GM23338 (cell line): ENCODE measurements around the gene PTPRN2. TPM values are rescaled to one million over a fixed set of nuclear protein-coding genes. Genes with fewer than 3 reads are reported as not detected.
"Not testable (repeated sequence)": the region's sequence is repeated elsewhere in the genome, so short reads cannot be mapped to it uniquely, and the experiment has no call there.

Source experiments
- ATAC-seq: fragments of 200-7000 bp; cut with Tn5 transposase; 3 replicates; pipeline ENCODE4 v1.9.1; 2020
- DNase-seq: peaks from one replicate; pipeline ENCODE4 v3.0.0-alpha.2; 2015; ENCODE audit warnings: low spot score
- H2AFZ ChIP-seq: fragments of 200-600 bp; sonication (generic); 2 replicates; pipeline ENCODE4 v1.8.0; 2016; ENCODE audit warnings: antibody characterized with exemption, mild to moderate bottlenecking, moderate library complexity
- H3F3A ChIP-seq: fragments of 200-600 bp; sonication (generic); replicated peaks from 2 replicates; pipeline ENCODE4 v1.8.0; 2017; ENCODE audit warnings: antibody characterized with exemption, mixed run types, low read depth
- H3K27ac ChIP-seq: fragments of 200-600 bp; sonication (generic); 2 replicates; pipeline ENCODE4 v1.6.1; 2016; ENCODE audit warnings: low read depth
- H3K27me3 ChIP-seq: fragments of 200-600 bp; sonication (generic); 2 replicates; pipeline ENCODE4 v1.8.0; 2016; ENCODE audit warnings: mild to moderate bottlenecking, mixed run types, moderate library complexity; ENCODE audit not compliant: insufficient read depth
- H3K36me3 ChIP-seq: fragments of 200-600 bp; sonication (generic); 2 replicates; pipeline ENCODE4 v1.8.0; 2016; ENCODE audit warnings: mild to moderate bottlenecking; ENCODE audit not compliant: insufficient read depth
- H3K4me1 ChIP-seq: fragments of 200-600 bp; sonication (generic); 2 replicates; pipeline ENCODE4 v1.8.0; 2016; ENCODE audit warnings: mild to moderate bottlenecking, moderate library complexity; ENCODE audit not compliant: insufficient read depth
- H3K4me2 ChIP-seq: fragments of 200-600 bp; sonication (generic); 2 replicates; pipeline ENCODE4 v1.7.1; 2017; ENCODE audit warnings: mixed run types
- H3K4me3 ChIP-seq: fragments of 200-600 bp; sonication (generic); 2 replicates; pipeline ENCODE4 v1.6.1; 2016; ENCODE audit warnings: mixed run types
- H3K79me2 ChIP-seq: fragments of 200-600 bp; sonication (generic); replicated peaks from 2 replicates; pipeline ENCODE4 v1.8.0; 2017; ENCODE audit warnings: mild to moderate bottlenecking; ENCODE audit not compliant: insufficient read depth
- H3K9me2 ChIP-seq: fragments of 200-600 bp; sonication (generic); 2 replicates; pipeline ENCODE4 v1.8.0; 2017; ENCODE audit not compliant: insufficient read depth
- H4K20me1 ChIP-seq: fragments of 200-600 bp; sonication (generic); replicated peaks from 2 replicates; pipeline ENCODE4 v1.8.0; 2017; ENCODE audit warnings: mild to moderate bottlenecking; ENCODE audit not compliant: insufficient read depth
- H3K27ac Mint-ChIP-seq: 2 replicates; pipeline ENCODE4 v1.8.0; 2020; ENCODE audit warnings: inconsistent platforms, mild to moderate bottlenecking, moderate library complexity, mixed read lengths
- H3K27me3 Mint-ChIP-seq: 3 replicates; pipeline ENCODE4 v1.8.0; 2022; ENCODE audit warnings: low read depth, mild to moderate bottlenecking, moderate library complexity, mixed read lengths, inconsistent platforms; ENCODE audit not compliant: insufficient read depth, poor library complexity
- H3K36me3 Mint-ChIP-seq: 3 replicates; pipeline ENCODE4 v1.8.0; 2021; ENCODE audit warnings: low read depth, mild to moderate bottlenecking, inconsistent platforms, moderate library complexity, mixed read lengths
- H3K4me1 Mint-ChIP-seq: 3 replicates; pipeline ENCODE4 v1.8.0; 2020; ENCODE audit warnings: mild to moderate bottlenecking, inconsistent platforms, mixed read lengths
- H3K4me3 Mint-ChIP-seq: 3 replicates; pipeline ENCODE4 v1.8.0; 2021; ENCODE audit warnings: moderate library complexity, mild to moderate bottlenecking, inconsistent platforms, mixed read lengths
- H3K9me3 Mint-ChIP-seq: 3 replicates; pipeline ENCODE4 v1.8.0; 2020; ENCODE audit warnings: moderate library complexity, mild to moderate bottlenecking, inconsistent platforms, mixed read lengths
- CTCF ChIP-seq, 2 experiments: fragments of 200-600 bp in 1 of 2; sonication (generic) in 1 of 2; conservative IDR thresholded peaks; 2 replicates each; pipeline versions ENCODE4 v1.5.1 to v1.6.1; 2016 to 2017; ENCODE audit warnings: antibody characterized with exemption in 2 of 2, low read depth in 2 of 2, mild to moderate bottlenecking in 2 of 2, moderate library complexity in 1 of 2
- ETS1 ChIP-seq: IDR thresholded peaks from 2 replicates; pipeline ENCODE4 v1.6.1; 2016; ENCODE audit warnings: antibody characterized with exemption
- ZNF114 ChIP-seq: fragments of 250-450 bp; sonication (Bioruptor Pico); IDR thresholded peaks from 2 replicates; pipeline ENCODE4 v1.5.0; 2020; ENCODE audit warnings: mild to moderate bottlenecking, moderate library complexity
- ZNF462 ChIP-seq: fragments of 250-450 bp; sonication (Bioruptor Pico); IDR thresholded peaks from 2 replicates; pipeline ENCODE4 v1.5.0; 2020; ENCODE audit warnings: mild to moderate bottlenecking, moderate library complexity
- polyA plus RNA-seq: library from polyadenylated mRNA; unstranded; fragments of >200 nt; fragmentation: Nextera tagmentation; extraction: Ambion mirVana; gene quantifications from 2 replicates; pipeline ENCODE4 v1.2.1, GENCODE V29; 2016
- total RNA-seq: library from RNA; depleted of rRNA; stranded (reverse); fragments of >200 nt; shearing (Covaris generic); gene quantifications from 2 replicates; pipeline ENCODE4 v1.2.3, GENCODE V29; 2014

The PTPRN2 gene
- total and polyA plus RNA-seq, 2 experiments from 2014 or later: 0.87 to 4.0 TPM

- Histone ChIP-seq H3K4me3 (no peak overlapping the region), H3K9me2 (no peaks in the 10 kb centered on the region), H4K20me1 (no peaks in the 10 kb centered on the region), H3K27me3 (no peaks in the 10 kb centered on the region), H3K36me3 (no peaks in the 10 kb centered on the region), H3K27ac (no peak overlapping the region), H3K4me2 (no peak overlapping the region), H3F3A (no peaks in the 10 kb centered on the region), H3K79me2 (no peaks in the 10 kb centered on the region), H2AFZ (no peak overlapping the region), H3K4me1 (no peaks in the 10 kb centered on the region)
- peaks cover 86% of the 10 kb centered on the region for H3K9me3 Mint-ChIP-seq
- peaks cover 65% of the 10 kb centered on the region for H3K36me3 Mint-ChIP-seq
- peaks cover 6% of the 10 kb centered on the region for H3K27me3 Mint-ChIP-seq
- DNase-seq (peak; percentile 69), ATAC-seq (no peak; the same call in 2 of the 3 replicates)
- H3K4me3 Mint-ChIP-seq: no peak overlapping the region
- no peak overlapping the region for H3K27ac Mint-ChIP-seq
- no peaks in the 10 kb centered on the region; the same call in 2 of the 3 replicates for H3K4me1 Mint-ChIP-seq
- TF ChIP-seq ZNF114 (CRISPR knock-in tag) (no peak), CTCF (conservative IDR thresholded peaks at IDR 0.05; ENCODE audit: low read depth in 2 of 2) (peak; percentile 74)
Observed at GRCh38 chr7:158353606-158354570, 233.7 kb downstream of the PTPRN2 start.

- H2AFZ ChIP-seq, H3K36me3 ChIP-seq, H3K27ac ChIP-seq, H3K4me1 Mint-ChIP-seq, ATAC-seq, DNase-seq, H3F3A ChIP-seq, H3K4me3 Mint-ChIP-seq, H3K9me2 ChIP-seq, H3K27me3 Mint-ChIP-seq, H4K20me1 ChIP-seq, H3K4me2 ChIP-seq, H3K27me3 ChIP-seq, H3K4me3 ChIP-seq, H3K79me2 ChIP-seq, H3K27ac Mint-ChIP-seq, H3K4me1 ChIP-seq: not testable (repeated sequence)
- Mint-ChIP-seq H3K9me3 (peaks cover 81% of the 10 kb centered on the region), H3K36me3 (peaks cover 58% of the 10 kb centered on the region)
Observed at GRCh38 chr7:158351899-158352729, 235.5 kb downstream of the PTPRN2 start.

GRCh38 chr7:158351481-158351880, 236.1 kb downstream of the PTPRN2 start:
- H3K36me3 ChIP-seq: no peaks in the 10 kb centered on the region
- no peak overlapping the region for H3K4me3 Mint-ChIP-seq
- no peaks in the 10 kb centered on the region for H3K27me3 ChIP-seq
- no peaks in the 10 kb centered on the region for H3F3A ChIP-seq
- no peak overlapping the region for H3K27ac Mint-ChIP-seq
- peaks cover 52% of the 10 kb centered on the region for H3K36me3 Mint-ChIP-seq
- no peak overlapping the region for H3K27ac ChIP-seq
- no peaks in the 10 kb centered on the region for H4K20me1 ChIP-seq
- DNase-seq: no peak
- H3K4me2 ChIP-seq: no peak overlapping the region
- H3K4me1 Mint-ChIP-seq: no peaks in the 10 kb centered on the region; the same call in 2 of the 3 replicates
- no peaks in the 10 kb centered on the region for H3K79me2 ChIP-seq
- no peak overlapping the region for H2AFZ ChIP-seq
- H3K27me3 Mint-ChIP-seq: peaks cover 6% of the 10 kb centered on the region
- H3K9me3 Mint-ChIP-seq: peaks cover 81% of the 10 kb centered on the region
- H3K4me1 ChIP-seq: no peaks in the 10 kb centered on the region
- no peaks in the 10 kb centered on the region for H3K9me2 ChIP-seq
- no peak for ATAC-seq
- H3K4me3 ChIP-seq: no peak overlapping the region
- TF ChIP-seq ZNF462 (CRISPR knock-in tag) (no peak), ETS1 (no peak)
